ENCODE results near the gene HPRT1.

HPRT1 gene

DNA sequence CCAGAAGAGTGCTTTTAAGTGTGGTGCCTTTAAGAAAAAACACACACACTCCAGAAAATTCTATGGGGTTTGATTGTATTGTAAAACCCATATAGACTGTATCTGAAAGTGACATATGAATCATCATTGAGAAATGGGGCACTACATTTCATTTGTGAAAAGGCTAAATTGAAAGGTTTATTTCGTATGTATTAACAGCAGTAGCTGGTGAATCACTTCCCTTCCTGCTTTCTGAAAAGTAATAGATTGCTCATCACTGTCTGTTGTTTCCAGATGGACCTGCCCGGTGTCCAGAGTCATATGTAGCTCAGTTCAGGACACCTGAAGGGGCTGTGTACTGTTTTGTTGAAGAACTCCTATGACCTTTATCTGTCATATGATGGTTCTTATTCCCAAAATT lies 28.1 kb upstream of the HPRT1 start:
- peak; percentile 16 for DNase-seq (ENCODE audit: extremely low read depth, low read depth)
- no peak overlapping the region for H3K4me3 ChIP-seq (replicated peaks; ENCODE audit: low read depth, low read length)
- TF ChIP-seq, protein P1, sequence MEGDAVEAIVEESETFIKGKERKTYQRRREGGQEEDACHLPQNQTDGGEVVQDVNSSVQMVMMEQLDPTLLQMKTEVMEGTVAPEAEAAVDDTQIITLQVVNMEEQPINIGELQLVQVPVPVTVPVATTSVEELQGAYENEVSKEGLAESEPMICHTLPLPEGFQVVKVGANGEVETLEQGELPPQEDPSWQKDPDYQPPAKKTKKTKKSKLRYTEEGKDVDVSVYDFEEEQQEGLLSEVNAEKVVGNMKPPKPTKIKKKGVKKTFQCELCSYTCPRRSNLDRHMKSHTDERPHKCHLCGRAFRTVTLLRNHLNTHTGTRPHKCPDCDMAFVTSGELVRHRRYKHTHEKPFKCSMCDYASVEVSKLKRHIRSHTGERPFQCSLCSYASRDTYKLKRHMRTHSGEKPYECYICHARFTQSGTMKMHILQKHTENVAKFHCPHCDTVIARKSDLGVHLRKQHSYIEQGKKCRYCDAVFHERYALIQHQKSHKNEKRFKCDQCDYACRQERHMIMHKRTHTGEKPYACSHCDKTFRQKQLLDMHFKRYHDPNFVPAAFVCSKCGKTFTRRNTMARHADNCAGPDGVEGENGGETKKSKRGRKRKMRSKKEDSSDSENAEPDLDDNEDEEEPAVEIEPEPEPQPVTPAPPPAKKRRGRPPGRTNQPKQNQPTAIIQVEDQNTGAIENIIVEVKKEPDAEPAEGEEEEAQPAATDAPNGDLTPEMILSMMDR (IDR thresholded peaks at IDR 0.05; ENCODE audit: low read depth, low read length, missing control alignments), result no peak

DNA sequence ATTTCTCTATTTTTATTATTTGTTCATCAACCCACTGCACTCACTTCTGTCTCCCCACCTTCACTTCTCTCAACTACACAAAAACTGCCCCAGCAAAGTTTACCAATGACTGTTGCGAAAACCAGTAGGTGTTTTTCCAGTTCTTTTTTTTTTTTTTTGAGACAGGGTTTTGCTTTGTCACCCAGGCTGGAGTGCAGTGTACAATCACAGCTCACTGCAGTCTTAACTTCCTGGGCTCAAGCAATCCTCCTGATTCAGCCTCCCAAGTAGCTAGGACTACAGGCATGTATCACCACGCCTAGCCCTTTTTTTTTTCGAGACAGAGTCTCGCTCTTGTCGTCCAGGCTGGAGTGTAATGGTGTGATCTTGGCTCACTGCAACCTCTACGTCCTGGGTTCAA lies 24.1 kb upstream of the HPRT1 start:
- TF ChIP-seq, protein P1 (IDR thresholded peaks at IDR 0.05; ENCODE audit: low read depth, low read length, missing control alignments), result no peak

DNA sequence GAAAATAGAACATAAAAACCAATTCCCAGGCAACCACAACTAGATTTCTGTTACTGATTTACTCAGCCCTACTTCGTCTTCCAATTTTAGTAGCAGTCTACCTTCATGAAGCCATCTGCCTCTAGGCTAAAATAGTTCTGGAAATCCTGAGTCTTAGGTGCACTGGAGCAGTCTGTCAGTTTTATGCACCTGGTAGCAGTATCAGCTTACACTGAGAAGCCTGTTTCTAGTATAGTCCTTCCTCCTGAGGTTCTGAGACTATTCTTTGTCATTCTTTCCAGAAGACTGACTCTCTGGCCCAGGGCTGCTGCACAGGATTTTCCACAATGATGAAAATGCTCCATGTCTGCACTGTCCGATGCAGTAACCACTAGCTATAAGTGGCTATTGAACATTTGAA lies 16.9 kb upstream of the HPRT1 start:
- no peak for DNase-seq (ENCODE audit: extremely low read depth, low read depth)
- H3K4me3 ChIP-seq (replicated peaks; ENCODE audit: low read depth, low read length), result no peak overlapping the region
- TF ChIP-seq, protein P1 (IDR thresholded peaks at IDR 0.05; ENCODE audit: low read depth, low read length, missing control alignments), result no peak

More for the DNA sequence above, 24.1 kb upstream of the HPRT1 start:
- no peak for DNase-seq (ENCODE audit: extremely low read depth, low read depth)
- no peak overlapping the region for H3K4me3 ChIP-seq (replicated peaks; ENCODE audit: low read depth, low read length)

DNA sequence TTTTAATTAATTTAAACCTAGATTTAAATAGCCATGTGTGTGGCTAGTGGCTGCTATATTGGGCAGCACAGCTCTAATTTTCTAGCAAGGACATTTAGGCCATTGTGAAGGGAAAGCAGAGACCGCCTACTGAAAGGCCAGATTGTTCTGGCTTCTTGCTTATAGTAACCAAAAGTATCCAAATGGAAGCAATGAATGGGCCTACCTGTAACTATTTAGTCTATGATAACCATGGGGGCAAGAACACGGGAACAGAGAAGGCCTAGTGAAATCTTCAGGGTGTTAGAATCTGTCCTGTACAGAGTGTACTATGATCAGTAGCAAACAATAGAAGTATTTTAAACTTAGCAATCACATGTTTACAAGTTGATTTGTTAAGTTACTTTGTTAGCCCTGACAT lies 16.5 kb upstream of the HPRT1 start:
- H3K4me3 ChIP-seq (replicated peaks; ENCODE audit: low read depth, low read length), result no peak overlapping the region
- no peak for DNase-seq (ENCODE audit: extremely low read depth, low read depth)
- TF ChIP-seq, protein P1 (IDR thresholded peaks at IDR 0.05; ENCODE audit: low read depth, low read length, missing control alignments), result no peak

DNA sequence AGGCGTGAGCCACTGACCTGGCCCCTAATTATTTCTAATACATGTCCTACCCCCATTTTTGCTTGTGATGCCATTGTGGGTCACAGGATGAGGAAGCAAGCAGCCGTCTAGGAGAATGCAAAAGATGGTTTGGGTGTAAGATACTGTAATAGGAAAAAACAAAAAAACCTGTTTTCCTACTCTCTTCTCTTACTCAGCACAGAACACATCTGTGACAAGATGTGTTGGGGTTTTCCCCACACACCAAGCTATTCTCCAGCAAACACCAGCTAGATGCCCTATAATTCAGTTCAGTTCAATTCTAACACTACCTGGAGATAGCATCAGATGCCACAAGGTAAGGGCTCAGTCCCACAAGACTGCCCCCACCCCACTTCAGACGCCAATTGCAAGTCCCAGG lies 15.3 kb upstream of the HPRT1 start:
- H3K4me3 ChIP-seq (replicated peaks; ENCODE audit: low read depth, low read length), result no peak overlapping the region
- DNase-seq (ENCODE audit: extremely low read depth, low read depth), result no peak
- TF ChIP-seq, protein P1 (IDR thresholded peaks at IDR 0.05; ENCODE audit: low read depth, low read length, missing control alignments), result no peak

DNA sequence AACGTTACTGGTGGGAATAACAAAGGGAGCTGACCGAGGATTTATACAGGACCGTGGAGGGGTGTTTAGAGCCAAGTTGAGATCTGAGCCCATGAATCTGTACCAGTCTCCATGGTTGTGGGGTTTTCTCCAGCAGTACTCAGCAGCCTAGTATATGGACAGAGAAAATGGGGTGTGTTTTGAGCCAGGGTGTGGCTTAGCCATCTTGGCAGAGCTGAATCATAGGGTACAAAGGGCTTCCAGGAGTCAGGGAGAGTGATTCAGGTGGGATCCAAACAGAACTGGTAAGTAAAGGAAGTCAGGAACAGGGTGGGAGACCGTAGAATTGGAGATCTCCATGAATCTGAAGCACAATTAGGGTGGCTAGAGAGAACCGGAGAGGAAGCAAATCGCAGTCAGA lies 7.4 kb upstream of the HPRT1 start:
- DNase-seq (ENCODE audit: extremely low read depth, low read depth), result no peak
- TF ChIP-seq, protein P1 (IDR thresholded peaks at IDR 0.05; ENCODE audit: low read depth, low read length, missing control alignments), result no peak
- no peak overlapping the region for H3K4me3 ChIP-seq (replicated peaks; ENCODE audit: low read depth, low read length)

DNA sequence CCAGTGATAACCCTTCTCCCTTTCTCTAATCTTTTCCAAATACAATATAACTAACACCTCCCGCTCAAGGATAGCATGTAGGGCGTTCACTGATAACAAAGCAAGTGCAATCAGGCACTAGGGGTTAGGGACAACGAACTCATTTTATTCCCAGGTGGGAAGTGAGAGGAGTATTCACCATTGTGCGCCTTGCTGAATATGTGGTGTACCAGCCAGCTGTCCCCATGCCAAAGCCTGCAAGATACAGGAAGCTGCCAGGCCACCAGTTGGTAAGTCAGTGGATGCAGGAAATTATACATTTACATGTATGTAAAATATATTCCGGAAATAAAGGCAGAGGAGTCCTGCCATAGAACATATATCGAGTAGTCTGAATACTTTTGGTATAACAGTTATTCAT lies 6.3 kb upstream of the HPRT1 start:
- no peak for DNase-seq (ENCODE audit: extremely low read depth, low read depth)
- TF ChIP-seq, protein P1 (IDR thresholded peaks at IDR 0.05; ENCODE audit: low read depth, low read length, missing control alignments), result no peak
- H3K4me3 ChIP-seq (replicated peaks; ENCODE audit: low read depth, low read length), result no peak overlapping the region
